CD4-positive, alpha-beta memory T cell (primary cell): ENCODE measurements around the gene SERPINH1. TPM values are rescaled to one million over a fixed set of nuclear protein-coding genes. Genes with fewer than 3 reads are reported as not detected.

Experiments
- CTCF ChIA-PET: fragments of 350-600 bp; sonication (Branson Sonifier 250); formaldehyde crosslinking; loops from one replicate; lab custom pipeline; 2021; ENCODE audit warnings: inconsistent platforms; ENCODE audit not compliant: partially characterized antibody; lab: Charles Lee
- POLR2A ChIA-PET: fragments of 350-600 bp; sonication (Branson Sonifier 250); formaldehyde crosslinking; loops from one replicate; lab custom pipeline; 2021; ENCODE audit not compliant: partially characterized antibody; lab: Charles Lee
- DNase-seq, 5 donors: peaks; one replicate each; pipeline versions ENCODE4 v3.0.0 to v3.0.0-alpha.2; 2020 to 2022; ENCODE audit warnings: mixed read lengths in 1 of 5
- H3K27ac ChIP-seq: one replicate; pipeline ENCODE4 v1.7.0; 2013; ENCODE audit warnings: low read depth, low read length
- H3K27me3 ChIP-seq: 2 replicates; pipeline ENCODE4 v1.7.0; 2013; ENCODE audit warnings: mild to moderate bottlenecking, low read length, moderate library complexity; ENCODE audit not compliant: insufficient read depth
- H3K36me3 ChIP-seq: 2 replicates; pipeline ENCODE4 v1.7.0; 2013; ENCODE audit warnings: mild to moderate bottlenecking, low read length, moderate library complexity; ENCODE audit not compliant: insufficient read depth
- H3K4me1 ChIP-seq: 2 replicates; pipeline ENCODE4 v1.7.0; 2013; ENCODE audit warnings: mild to moderate bottlenecking, low read length, moderate library complexity; ENCODE audit not compliant: insufficient read depth
- H3K4me3 ChIP-seq, 2 donors: one replicate each; pipeline ENCODE4 v1.7.0; 2013; ENCODE audit warnings: low read length in 2 of 2, mild to moderate bottlenecking in 1 of 2
- H3K9me3 ChIP-seq, 2 donors: one replicate each; pipeline ENCODE4 v1.7.0; 2013; ENCODE audit warnings: low read length in 2 of 2, control low read depth in 1 of 2; ENCODE audit not compliant: control insufficient read depth in 1 of 2
- H3K27ac Mint-ChIP-seq, 7 donors: one replicate each; pipeline ENCODE4 v1.8.0; 2020 to 2021; ENCODE audit warnings: mixed read lengths in 7 of 7, mild to moderate bottlenecking in 6 of 7, inconsistent platforms in 3 of 7, moderate library complexity in 3 of 7
- H3K27me3 Mint-ChIP-seq, 2 donors: one replicate each; pipeline ENCODE4 v1.8.0; 2020 to 2021; ENCODE audit warnings: mixed read lengths in 2 of 2
- H3K36me3 Mint-ChIP-seq, 2 donors: one replicate each; pipeline ENCODE4 v1.8.0; 2020 to 2021; ENCODE audit warnings: mixed read lengths in 2 of 2, inconsistent platforms in 1 of 2, mild to moderate bottlenecking in 1 of 2
- H3K4me1 Mint-ChIP-seq, 4 donors: one replicate each; pipeline ENCODE4 v1.8.0; 2020 to 2021; ENCODE audit warnings: mixed read lengths in 4 of 4, mild to moderate bottlenecking in 1 of 4
- H3K4me3 Mint-ChIP-seq, 8 donors: one replicate each; pipeline ENCODE4 v1.8.0; 2020 to 2021; ENCODE audit warnings: mixed read lengths in 8 of 8, mild to moderate bottlenecking in 7 of 8, moderate library complexity in 6 of 8, inconsistent platforms in 3 of 8
- H3K9me3 Mint-ChIP-seq, 8 donors: one replicate each; pipeline ENCODE4 v1.8.0; 2020 to 2021; ENCODE audit warnings: mixed read lengths in 8 of 8, mild to moderate bottlenecking in 5 of 8, inconsistent platforms in 3 of 8, moderate library complexity in 1 of 8
- intact Hi-C: fragments of 100-400 bp; cut with micrococcal nuclease; formaldehyde crosslinking; loops from one replicate; pipeline ENCODE4 v1.15.1; 2023
- polyA plus RNA-seq, 2 donors: library from polyadenylated mRNA; unstranded; fragments of 300-500 nt; fragmentation: Illumina TruSeq; gene quantifications; one replicate each; pipeline ENCODE4 v1.2.3, GENCODE V29; 2021
- total RNA-seq, 2 experiments: library from RNA; stranded (reverse); gene quantifications; one replicate each; pipeline ENCODE4 v1.2.3, GENCODE V29; 2021

The SERPINH1 gene
- total RNA-seq (10 to 100 TPM; 15.6 to 16.2 TPM), polyA plus RNA-seq (1 to 10 TPM; 1.1 to 7.1 TPM)

GRCh38 chr11:75562048-75562835 lies at the start of gene SERPINH1:
Gene SERPINH1, plus strand, starts transcription at chr11:75562253. Its CDS starts 4,097 bp downstream, at chr11:75566350.
- H3K27ac Mint-ChIP-seq: peak within 1 kb of the TSS; percentile 91 to 98 (median 96)

GRCh38 chr11:75513250-75513649 lies 48.8 kb upstream of the SERPINH1 start:
- Histone ChIP-seq H3K4me3 (no peak overlapping the region), H3K27me3 (no peaks in the 10 kb centered on the region), H3K36me3 (no peaks in the 10 kb centered on the region), H3K4me1 (peaks cover 71% of the 10 kb centered on the region), H3K9me3 (no peaks in the 10 kb centered on the region), H3K27ac (no peak overlapping the region)
- no peak for DNase-seq
- H3K9me3 Mint-ChIP-seq: peaks cover 0 to 2% (median 0%) of the 10 kb centered on the region in 8 donors
- no peaks in the 10 kb centered on the region for H3K27me3 Mint-ChIP-seq
- H3K27ac Mint-ChIP-seq: peak overlapping the region in 3 of 7 donors; percentile 53 to 91 (median 60)
- H3K4me3 Mint-ChIP-seq: no peak overlapping the region
- intact Hi-C loops: no loop called here
- POLR2A ChIA-PET: interaction anchor here (1.3 kb wide), 1 partner anchor 37 kb away, joined by 3 read pairs; no protein-coding TSS in a partner anchor
- CTCF ChIA-PET: no interaction called here
- H3K36me3 Mint-ChIP-seq: peaks cover 3 to 14% of the 10 kb centered on the region in 2 donors
- H3K4me1 Mint-ChIP-seq: peaks cover 45 to 93% (median 65%) of the 10 kb centered on the region in 4 donors

More at GRCh38 chr11:75562048-75562835, at the start of gene SERPINH1:
- no peaks in the 10 kb centered on the region for H3K36me3 ChIP-seq
- Mint-ChIP-seq H3K4me3 (peak within 1 kb of the TSS; percentile 93 to 99 (median 99)), H3K27me3 (no peaks in the 10 kb centered on the region), H3K4me1 (peaks cover 12 to 49% (median 33%) of the 10 kb centered on the region in 4 donors), H3K9me3 (no peaks in the 10 kb centered on the region), H3K36me3 (peaks cover 0 to 16% of the 10 kb centered on the region in 2 donors)
- POLR2A ChIA-PET: interaction anchor here (1.0 to 3.0 kb wide), 10 partner anchors 9 to 286 kb away, joined by 3 to 15 read pairs (median 4); no protein-coding TSS in a partner anchor
- CTCF ChIA-PET: interaction anchor here (1.2 to 1.4 kb wide), 2 partner anchors 13 to 16 kb away, joined by 3 read pairs; no protein-coding TSS in a partner anchor
- DNase-seq: peak; percentile 43 to 67 (median 49)
- intact Hi-C loops: loop anchor here (1.0 to 2.0 kb wide), 2 partner anchors 21 to 35 kb away; no protein-coding TSS in a partner anchor
- H3K27ac ChIP-seq: peak within 1 kb of the TSS; percentile 71
- H3K9me3 ChIP-seq: no peaks in the 10 kb centered on the region
- H3K4me1 ChIP-seq: peaks cover 20% of the 10 kb centered on the region
- H3K27me3 ChIP-seq: no peaks in the 10 kb centered on the region
- H3K4me3 ChIP-seq: peak within 1 kb of the TSS; percentile 86 to 96

DNA sequence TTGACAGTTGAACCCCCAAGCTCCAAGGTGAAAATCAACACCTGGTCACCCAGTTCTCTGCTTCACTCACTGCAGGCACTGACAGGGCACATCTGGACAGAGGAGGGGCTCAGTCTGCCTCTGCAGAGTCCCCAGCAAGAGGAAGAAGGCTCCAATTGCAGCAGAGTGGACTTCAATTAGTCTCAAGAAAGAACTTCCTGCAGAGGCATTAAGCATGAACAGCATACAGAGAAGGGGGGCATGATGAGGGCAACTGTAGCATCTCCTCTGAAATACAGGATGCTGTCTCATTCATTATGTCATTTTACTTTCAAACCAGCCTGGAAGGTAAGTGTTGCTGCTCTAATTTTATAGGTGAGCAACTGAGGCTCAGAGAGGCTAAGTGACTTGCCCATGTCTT lies 47.5 kb upstream of the SERPINH1 start:
- peaks cover 69% of the 10 kb centered on the region for H3K4me1 ChIP-seq
- no peaks in the 10 kb centered on the region for H3K36me3 ChIP-seq
- H3K27me3 ChIP-seq: no peaks in the 10 kb centered on the region
- ChIA-PET CTCF (no interaction called here), POLR2A (no interaction called here)
- peaks cover 3 to 15% of the 10 kb centered on the region in 2 donors for H3K36me3 Mint-ChIP-seq
- H3K4me3 Mint-ChIP-seq: peak overlapping the region in 1 of 8 donors; percentile 20
- peaks cover 0 to 2% (median 0%) of the 10 kb centered on the region in 8 donors for H3K9me3 Mint-ChIP-seq
- H3K27me3 Mint-ChIP-seq: no peaks in the 10 kb centered on the region
- H3K27ac ChIP-seq: no peak overlapping the region
- H3K27ac Mint-ChIP-seq: peak overlapping the region in 5 of 7 donors; percentile 14 to 61 (median 46)
- peaks cover 47 to 94% (median 65%) of the 10 kb centered on the region in 4 donors for H3K4me1 Mint-ChIP-seq
- DNase-seq: no peak
- intact Hi-C loops: no loop called here
- no peaks in the 10 kb centered on the region for H3K9me3 ChIP-seq
- H3K4me3 ChIP-seq: no peak overlapping the region

DNA sequence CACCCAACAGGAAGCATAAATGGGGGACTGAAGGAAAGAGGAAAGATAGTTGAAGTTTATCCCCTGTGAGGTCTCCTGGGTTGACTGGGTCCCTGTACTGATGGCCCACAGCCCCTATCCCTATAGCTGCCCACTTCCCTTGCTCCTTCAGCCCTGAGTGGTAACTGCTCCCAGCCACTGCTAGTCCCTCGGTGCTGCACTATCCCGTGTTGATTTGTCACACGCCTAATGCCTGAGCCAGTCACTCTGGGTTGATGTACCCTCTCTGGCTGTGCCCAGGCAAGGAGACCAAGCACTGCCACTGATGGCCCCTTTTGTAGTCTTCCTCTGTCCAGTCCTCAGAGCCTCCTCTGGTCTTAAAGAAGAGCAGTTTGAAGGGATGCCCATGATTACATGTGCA lies 45.9 kb upstream of the SERPINH1 start:
- peaks cover 3 to 19% of the 10 kb centered on the region in 2 donors for H3K36me3 Mint-ChIP-seq
- ChIA-PET CTCF (no interaction called here), POLR2A (interaction anchor here (1.1 kb wide), 1 partner anchor 9 kb away, joined by 4 read pairs; the partner anchor contains the start of gene GDPD5)
- Histone ChIP-seq H3K27ac (no peak overlapping the region), H3K4me3 (no peak overlapping the region), H3K36me3 (no peaks in the 10 kb centered on the region), H3K4me1 (peaks cover 67% of the 10 kb centered on the region), H3K9me3 (no peaks in the 10 kb centered on the region), H3K27me3 (no peaks in the 10 kb centered on the region)
- intact Hi-C loops: no loop called here
- H3K27ac Mint-ChIP-seq: peak overlapping the region in 5 of 7 donors; percentile 11 to 83 (median 46)
- DNase-seq: no peak
- no peaks in the 10 kb centered on the region for H3K27me3 Mint-ChIP-seq
- peaks cover 0 to 2% (median 0%) of the 10 kb centered on the region in 8 donors for H3K9me3 Mint-ChIP-seq
- H3K4me3 Mint-ChIP-seq: peak overlapping the region in 2 of 8 donors; percentile 4 to 37
- peaks cover 50 to 92% (median 62%) of the 10 kb centered on the region in 4 donors for H3K4me1 Mint-ChIP-seq

DNA sequence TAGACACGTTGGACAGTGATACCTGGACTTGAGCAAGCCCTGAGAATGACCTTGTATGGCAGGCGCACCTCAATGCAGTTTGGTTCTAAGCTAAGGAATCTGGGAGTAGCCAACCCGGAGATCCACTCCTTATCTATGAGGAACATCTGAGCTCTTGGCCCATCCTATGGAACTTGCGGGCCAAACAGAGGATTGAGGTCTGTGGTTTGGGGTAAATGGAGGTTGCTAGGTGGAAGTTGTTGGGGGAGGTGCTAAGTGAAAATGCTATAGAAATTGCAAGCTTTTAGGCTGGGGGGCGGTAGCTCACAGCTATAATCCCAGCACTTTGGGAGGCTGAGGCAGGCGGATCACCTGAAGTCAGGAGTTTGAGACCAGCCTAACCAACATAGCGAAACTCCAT lies 45.2 kb upstream of the SERPINH1 start:
- DNase-seq: no peak
- Mint-ChIP-seq H3K4me3 (peak overlapping the region in 7 of 8 donors; percentile 26 to 86 (median 74)), H3K27me3 (no peaks in the 10 kb centered on the region), H3K36me3 (peaks cover 3 to 24% of the 10 kb centered on the region in 2 donors), H3K9me3 (peaks cover 0 to 2% (median 0%) of the 10 kb centered on the region in 8 donors), H3K4me1 (peaks cover 51 to 92% (median 63%) of the 10 kb centered on the region in 4 donors), H3K27ac (peak overlapping the region; percentile 58 to 88 (median 81))
- intact Hi-C loops: no loop called here
- peaks cover 68% of the 10 kb centered on the region for H3K4me1 ChIP-seq
- H3K27me3 ChIP-seq: no peaks in the 10 kb centered on the region
- no peaks in the 10 kb centered on the region for H3K36me3 ChIP-seq
- no peak overlapping the region for H3K4me3 ChIP-seq
- ChIA-PET POLR2A (interaction anchor here (1.1 to 1.6 kb wide), 4 partner anchors 9 to 41 kb away, joined by 3 to 6 read pairs (median 5); partner anchors contain the start of gene GDPD5), CTCF (interaction anchor here (0.8 to 1.7 kb wide), 3 partner anchors 8 to 127 kb away, joined by 3 to 5 read pairs (median 4); partner anchors contain the start of gene GDPD5)
- H3K27ac ChIP-seq: peak overlapping the region; percentile 8
- no peaks in the 10 kb centered on the region for H3K9me3 ChIP-seq

GRCh38 chr11:75518204-75518549 lies 43.9 kb upstream of the SERPINH1 start:
- Mint-ChIP-seq H3K4me3 (no peak overlapping the region), H3K4me1 (peaks cover 49 to 92% (median 66%) of the 10 kb centered on the region in 4 donors), H3K9me3 (peaks cover 0 to 2% (median 0%) of the 10 kb centered on the region in 8 donors), H3K36me3 (peaks cover 0 to 22% of the 10 kb centered on the region in 2 donors), H3K27me3 (no peaks in the 10 kb centered on the region), H3K27ac (peak overlapping the region in 6 of 7 donors; percentile 58 to 88 (median 72))
- H3K36me3 ChIP-seq: no peaks in the 10 kb centered on the region
- peaks cover 81% of the 10 kb centered on the region for H3K4me1 ChIP-seq
- H3K4me3 ChIP-seq: no peak overlapping the region
- ChIA-PET POLR2A (interaction anchor here (0.9 to 1.6 kb wide), 3 partner anchors 8 to 16 kb away, joined by 3 to 5 read pairs (median 4); no protein-coding TSS in a partner anchor), CTCF (interaction anchor here (0.7 to 2.0 kb wide), 6 partner anchors 13 to 134 kb away, joined by 3 to 11 read pairs (median 3); no protein-coding TSS in a partner anchor)
- intact Hi-C loops: no loop called here
- H3K9me3 ChIP-seq: no peaks in the 10 kb centered on the region
- no peaks in the 10 kb centered on the region for H3K27me3 ChIP-seq
- no peak overlapping the region for H3K27ac ChIP-seq
- DNase-seq: no peak
